ENCODE data around the gene PHAX. TPM values are rescaled to one million over a fixed set of nuclear protein-coding genes. Genes with fewer than 3 reads are reported as not detected.
"Not testable (repeated sequence)": the region's sequence is repeated elsewhere in the genome, so short reads cannot be mapped to it uniquely, and the experiment has no call there.

PHAX gene
- total RNA-seq, 1 donor from 2014 or later = 38.5 TPM

DNA sequence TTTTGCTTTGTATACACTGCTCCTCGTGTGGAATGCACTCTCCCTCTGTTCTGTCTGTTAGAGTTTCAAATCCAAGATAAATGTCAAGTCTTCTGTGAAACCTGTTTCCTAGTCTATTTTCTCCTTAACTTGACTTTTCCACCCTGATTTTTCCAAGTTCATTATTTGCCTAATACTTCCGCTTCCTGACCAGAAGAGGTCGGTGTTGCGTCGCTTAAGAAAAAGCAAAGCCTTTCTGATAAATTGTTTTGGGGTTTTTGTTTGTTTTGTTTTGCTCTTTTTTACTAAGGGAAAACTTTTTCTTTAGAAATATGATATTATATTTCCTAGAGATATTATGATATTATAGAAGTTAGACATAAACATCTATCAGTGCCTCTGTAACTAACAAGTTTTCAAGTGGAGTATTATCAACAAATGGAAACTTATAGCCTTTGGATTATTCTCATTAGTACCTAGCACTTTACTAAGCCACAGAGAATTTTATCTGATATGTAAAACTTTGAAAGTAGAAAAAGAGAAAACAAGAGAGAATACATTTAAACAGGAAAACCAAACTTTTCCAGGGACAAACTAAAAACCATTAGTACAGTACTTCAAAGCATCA is 55.8 kb downstream of the PHAX start:
- intact Hi-C loops (cut with micrococcal nuclease) = loop anchor here (1.0 kb wide), 9 partner anchors 20 to 880 kb away; partner anchors contain the start of gene PRRC1

DNA sequence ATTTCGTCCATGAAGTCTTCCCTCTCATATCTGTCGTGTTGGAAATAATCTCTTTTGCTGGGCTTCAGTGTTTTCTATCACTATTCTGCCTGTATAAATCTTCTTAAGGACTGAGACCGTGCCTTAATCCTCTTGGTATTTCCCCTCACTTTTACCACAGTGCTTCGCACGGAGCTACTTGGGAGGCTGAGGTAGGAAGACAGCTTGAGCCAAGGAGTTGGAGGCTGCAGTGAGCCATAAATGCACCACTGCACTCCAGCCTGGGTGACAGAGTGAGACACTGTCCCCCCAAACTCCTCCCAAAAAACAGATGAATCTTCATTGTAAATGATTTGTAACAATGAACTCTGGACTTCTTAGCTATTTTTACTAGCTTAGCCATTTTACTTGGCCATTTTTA is 57.8 kb downstream of the PHAX start:
- intact Hi-C loops (cut with micrococcal nuclease) = no loop called here

DNA sequence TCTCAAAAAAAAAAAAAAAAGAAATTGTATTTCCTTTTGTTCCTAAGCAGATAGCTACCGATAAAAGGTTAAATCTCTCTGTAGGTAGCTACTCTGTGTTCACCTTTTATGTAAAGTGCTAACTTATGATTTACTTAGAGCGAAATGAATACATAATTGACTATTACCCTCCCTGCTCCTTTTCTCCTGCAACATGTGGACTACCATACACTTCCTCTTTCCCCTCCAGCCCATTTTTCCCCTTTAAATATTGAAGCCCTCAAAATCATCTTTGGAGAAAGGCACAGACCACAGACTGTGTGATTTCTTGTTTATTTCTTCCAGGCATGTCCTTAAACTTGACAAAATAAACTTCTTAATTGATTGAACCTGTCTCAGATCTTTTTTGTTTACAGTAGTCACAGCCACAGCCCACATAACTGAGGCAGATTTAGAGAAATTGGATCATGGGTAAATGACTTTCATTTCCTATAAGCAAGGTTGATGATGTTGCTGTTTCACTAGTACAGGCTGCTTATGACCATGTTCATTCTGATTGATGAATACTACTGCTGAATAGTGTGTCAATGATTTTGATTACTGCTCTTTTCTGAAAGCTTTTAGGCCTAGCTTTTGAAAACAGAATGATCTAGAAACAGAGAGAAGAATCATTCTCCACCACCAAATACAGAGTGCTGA is 59.2 kb downstream of the PHAX start:
- intact Hi-C loops (cut with micrococcal nuclease) = no loop called here

DNA sequence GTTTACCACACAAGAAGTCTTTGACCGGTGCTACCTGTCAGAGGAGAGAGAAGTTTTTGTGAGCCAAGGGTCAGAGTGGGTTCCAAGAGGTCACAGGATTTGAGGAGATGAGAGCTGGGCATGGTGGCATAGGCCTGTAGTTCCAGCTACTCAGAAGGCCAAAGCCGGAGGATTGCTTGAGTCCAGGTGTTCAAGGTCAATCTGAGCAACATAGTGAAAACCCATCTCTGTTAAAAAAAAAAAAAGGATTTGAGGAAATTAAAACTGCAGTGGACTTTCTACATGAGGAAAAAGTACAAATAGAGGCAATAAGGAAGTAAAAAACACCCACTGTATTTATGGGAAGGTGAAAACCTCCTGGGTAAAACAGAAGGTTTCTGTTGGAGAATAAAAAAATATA is 63.8 kb downstream of the PHAX start:
- intact Hi-C loops (cut with micrococcal nuclease) = no loop called here

DNA sequence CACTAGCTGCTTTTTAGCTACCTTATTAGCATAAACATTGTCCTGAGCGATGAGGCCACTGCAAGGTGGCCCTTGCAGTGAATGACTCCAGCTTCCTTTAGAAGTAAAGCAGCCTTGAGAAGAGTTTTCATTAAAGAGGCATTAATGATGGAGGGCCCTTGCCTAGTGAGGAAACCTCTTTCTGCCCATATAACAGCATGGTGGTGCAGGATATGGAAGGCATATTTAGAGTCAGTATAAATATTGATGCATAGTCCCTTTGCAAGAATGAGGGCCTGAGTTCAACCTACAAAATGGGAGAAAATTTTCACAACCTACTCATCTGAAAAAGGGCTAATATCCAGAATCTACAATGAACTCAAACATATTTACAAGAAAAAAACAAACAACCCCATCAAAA is 69.4 kb downstream of the PHAX start:
- intact Hi-C loops (cut with micrococcal nuclease) = not testable (repeated sequence)

DNA sequence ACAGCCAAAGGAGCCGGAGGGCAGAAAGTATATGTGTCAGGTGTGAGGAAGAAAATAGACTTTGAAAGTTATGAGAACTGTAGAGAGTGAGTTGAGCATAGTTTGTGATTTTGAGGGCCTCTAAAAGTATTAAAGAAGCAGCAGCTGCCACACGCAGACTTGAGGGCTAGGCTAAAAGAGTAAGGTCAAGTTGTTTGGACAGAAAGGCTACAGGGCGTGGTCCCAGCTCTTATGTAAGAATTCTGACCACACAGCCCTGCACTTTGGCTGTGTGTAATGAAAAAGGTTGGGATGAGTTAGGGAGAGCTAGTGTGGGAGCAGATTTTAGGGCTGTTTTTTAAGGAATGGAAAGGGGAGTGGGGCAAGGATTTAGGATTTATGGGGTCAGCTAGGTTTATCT is 70.9 kb downstream of the PHAX start:
- intact Hi-C loops (cut with micrococcal nuclease) = not testable (repeated sequence)

DNA sequence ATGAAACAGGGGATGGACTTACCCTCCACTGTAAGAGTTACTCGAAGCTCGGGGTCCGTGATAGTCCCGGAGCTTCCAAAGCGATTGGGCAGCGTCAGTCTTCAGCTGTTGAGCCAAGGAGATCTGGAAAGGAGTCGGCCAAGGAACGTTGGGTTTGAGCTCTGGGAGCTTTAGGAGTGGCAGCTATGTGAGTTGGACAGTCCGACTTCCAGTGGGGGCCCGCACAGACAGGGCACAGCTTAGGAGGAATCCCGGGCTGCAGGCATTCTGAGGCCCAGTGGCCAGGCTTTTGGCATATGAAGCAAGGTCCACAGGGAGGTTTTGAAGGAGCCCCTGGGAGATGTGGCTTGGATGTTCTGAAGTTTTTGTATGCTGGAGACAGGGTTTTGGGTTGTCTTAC is 72.7 kb downstream of the PHAX start:
- intact Hi-C loops (cut with micrococcal nuclease) = no loop called here

DNA sequence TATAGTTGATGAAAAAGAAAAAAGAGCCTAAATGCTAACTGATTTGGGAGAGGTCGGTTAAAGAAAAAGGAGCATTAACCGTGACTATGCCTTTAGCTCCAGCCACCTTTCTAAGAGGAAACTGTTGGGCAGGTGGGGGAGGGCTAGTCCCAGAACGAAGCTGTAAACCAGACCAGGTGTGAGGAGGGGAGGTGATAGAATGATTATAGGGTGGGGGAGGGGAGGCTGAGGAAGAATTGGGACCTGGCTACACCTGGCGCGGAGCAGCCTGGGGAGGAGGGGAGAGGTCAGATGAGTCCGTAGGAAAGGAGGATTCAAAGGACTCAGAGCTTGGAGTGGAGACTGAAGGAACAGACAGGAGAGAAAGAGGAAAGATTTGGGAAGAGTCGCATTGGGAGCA is 73.4 kb downstream of the PHAX start:
- intact Hi-C loops (cut with micrococcal nuclease) = no loop called here

DNA sequence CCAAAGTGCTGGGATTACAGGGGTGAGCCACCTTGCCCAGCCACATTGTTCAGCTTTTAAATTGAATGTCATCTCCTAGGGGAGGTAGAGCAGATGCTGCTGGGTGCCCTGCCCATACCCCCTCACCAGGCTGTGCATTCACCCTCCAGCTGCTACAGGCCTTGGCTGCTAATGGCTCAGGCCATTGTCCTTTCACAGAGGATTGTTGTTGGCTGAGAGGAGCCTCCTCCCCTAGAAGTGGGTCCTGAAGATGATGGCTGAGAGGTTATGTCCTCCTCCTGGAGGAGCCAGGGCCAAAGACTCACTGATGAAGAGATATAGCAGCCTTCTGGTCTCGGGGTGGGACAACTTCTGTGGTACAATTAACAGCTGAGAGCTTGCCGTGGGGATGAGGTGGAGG is 74.6 kb downstream of the PHAX start:
- intact Hi-C loops (cut with micrococcal nuclease) = loop anchor here (5.0 kb wide), 1 partner anchor 57 kb away; no protein-coding TSS in a partner anchor

DNA sequence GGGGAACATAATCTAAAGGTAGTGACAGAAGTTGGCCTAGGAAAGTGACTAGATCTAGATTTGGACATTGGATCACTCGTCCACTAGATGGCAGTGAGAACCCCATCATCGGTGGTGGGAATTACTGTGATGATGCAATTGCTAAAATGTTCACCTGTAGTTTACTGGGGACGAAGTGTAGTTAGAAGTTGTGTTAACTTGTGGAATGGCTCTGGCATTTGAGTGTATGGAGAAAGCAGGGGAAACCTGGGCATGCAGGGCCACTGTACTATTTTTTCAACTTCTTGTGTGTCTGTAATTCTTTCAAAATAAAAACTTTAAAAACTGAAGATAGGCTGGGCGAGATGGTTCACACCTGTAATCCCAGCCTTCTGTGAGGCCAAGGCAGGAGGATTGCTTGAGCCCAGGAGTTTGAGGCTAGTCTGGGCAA is 75.5 kb downstream of the PHAX start:
- intact Hi-C loops (cut with micrococcal nuclease) = loop anchor here (1.0 to 5.0 kb wide), 10 partner anchors 20 to 816 kb away; partner anchors contain the start of gene MARCHF3

Other genes starting within 250 kb of the PHAX start
- 4.5 and 7.5 TPM in 2 replicates for gene GRAMD2B, start 177.5 kb upstream of the PHAX start, total RNA-seq
- gene ALDH7A1, start 5.7 kb upstream of the PHAX start, total RNA-seq = 0.32 and 0.66 TPM in 2 replicates
- gene LMNB1, start 176.2 kb downstream of the PHAX start, total RNA-seq = 207 and 210 TPM in 2 replicates

All from T-helper 1 cell treated with Interleukin-12 subunit alpha and Interleukin-12 subunit beta and Interleukin-4 antibody, amounts not matched to agents 30 ng/mL and 1 ng/mL, for 36 hours (primary cell).